Peyer's patch (tissue), 4 donors: ENCODE data around the gene NLRP9. TPM values are rescaled to one million over a fixed set of nuclear protein-coding genes. Genes with fewer than 3 reads are reported as not detected.

Experiments
- DNase-seq, 3 donors: peaks; one replicate each; pipeline ENCODE4 v3.0.0-alpha.2; 2017 to 2019
- H3K27ac ChIP-seq, 4 donors: fragments of 200-600 bp; sonication (generic); one replicate each; pipeline ENCODE4 v1.5.1; 2016 to 2019
- H3K27me3 ChIP-seq, 2 donors: fragments of 200-600 bp; sonication (generic); one replicate each; pipeline ENCODE4 v1.5.1; 2019
- H3K36me3 ChIP-seq, 3 donors: fragments of 200-600 bp; sonication (generic); one replicate each; pipeline ENCODE4 v1.5.1; 2016 to 2019
- H3K4me1 ChIP-seq, 4 donors: fragments of 200-600 bp; sonication (generic); one replicate each; pipeline ENCODE4 v1.5.1; 2016 to 2019
- H3K4me3 ChIP-seq, 4 donors: fragments of 200-600 bp; sonication (generic); 1 replicate in 3 of 4; 2 replicates in 1 of 4; pipeline ENCODE4 v1.5.1; 2016 to 2019; ENCODE audit warnings: mild to moderate bottlenecking in 1 of 4
- H3K9me3 ChIP-seq, 4 donors: fragments of 200-600 bp; sonication (generic); one replicate each; pipeline ENCODE4 v1.5.1; 2016 to 2019; ENCODE audit warnings: mild to moderate bottlenecking in 1 of 4
- POLR2A ChIP-seq, 2 donors: fragments of 450-650 bp; IDR thresholded peaks; one replicate each; pipeline ENCODE4 v1.5.1; 2017; ENCODE audit warnings: antibody characterized with exemption in 2 of 2, mild to moderate bottlenecking in 2 of 2, moderate library complexity in 2 of 2
- small RNA-seq, 2 donors: library from RNA; depleted of rRNA; stranded (forward); fragments of <200 nt; gene quantifications; one replicate each; pipeline ENCODE3, GENCODE V24; 2016
- total RNA-seq, 4 donors: library from RNA; depleted of rRNA; stranded (reverse); fragments of >200 nt; gene quantifications; one replicate each; pipeline ENCODE4 v1.1.0, GENCODE V29; 2016
- TF ChIP-seq, protein P1 (sequence below), 6 experiments: fragments of 450-650 bp in 4 of 6; fragments of 200-600 bp in 2 of 6; sonication (generic) in 1 of 6; IDR thresholded peaks; one replicate each; pipeline ENCODE4 v1.5.1; 2017 to 2019; ENCODE audit warnings: antibody characterized with exemption in 6 of 6, mild to moderate bottlenecking in 3 of 6, moderate library complexity in 1 of 6

The NLRP9 gene
- total RNA-seq, 4 donors from 2014 or later, result not detected

DNA sequence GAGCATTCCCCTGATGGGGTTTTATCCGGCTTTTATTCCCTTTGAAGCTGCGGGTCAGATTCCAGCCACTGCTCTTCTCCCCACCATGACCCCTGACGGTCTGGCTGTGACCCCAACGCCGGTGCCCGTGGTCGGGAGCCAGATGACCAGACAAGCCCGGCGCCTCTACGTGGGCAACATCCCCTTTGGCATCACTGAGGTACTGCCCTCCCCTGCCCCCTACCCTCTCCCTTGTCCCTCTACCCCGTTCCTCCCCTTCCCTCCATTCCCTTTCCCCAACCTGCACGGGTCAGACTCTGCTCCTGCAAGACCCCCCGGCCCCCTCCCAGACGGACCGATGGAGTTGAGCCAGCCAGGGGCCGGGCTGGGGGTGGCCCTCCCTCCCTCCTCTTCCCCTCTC is 77.2 kb downstream of the NLRP9 start:
- Histone ChIP-seq H3K9me3 (no peaks in the 10 kb centered on the region), H3K36me3 (peaks cover 0 to 73% (median 4%) of the 10 kb centered on the region in 3 donors), H3K27ac (no peak overlapping the region), H3K4me3 (no peak overlapping the region), H3K4me1 (peaks cover 8 to 41% (median 31%) of the 10 kb centered on the region in 4 donors), H3K27me3 (no peaks in the 10 kb centered on the region)
- DNase-seq, result no peak
- TF ChIP-seq, protein P1, sequence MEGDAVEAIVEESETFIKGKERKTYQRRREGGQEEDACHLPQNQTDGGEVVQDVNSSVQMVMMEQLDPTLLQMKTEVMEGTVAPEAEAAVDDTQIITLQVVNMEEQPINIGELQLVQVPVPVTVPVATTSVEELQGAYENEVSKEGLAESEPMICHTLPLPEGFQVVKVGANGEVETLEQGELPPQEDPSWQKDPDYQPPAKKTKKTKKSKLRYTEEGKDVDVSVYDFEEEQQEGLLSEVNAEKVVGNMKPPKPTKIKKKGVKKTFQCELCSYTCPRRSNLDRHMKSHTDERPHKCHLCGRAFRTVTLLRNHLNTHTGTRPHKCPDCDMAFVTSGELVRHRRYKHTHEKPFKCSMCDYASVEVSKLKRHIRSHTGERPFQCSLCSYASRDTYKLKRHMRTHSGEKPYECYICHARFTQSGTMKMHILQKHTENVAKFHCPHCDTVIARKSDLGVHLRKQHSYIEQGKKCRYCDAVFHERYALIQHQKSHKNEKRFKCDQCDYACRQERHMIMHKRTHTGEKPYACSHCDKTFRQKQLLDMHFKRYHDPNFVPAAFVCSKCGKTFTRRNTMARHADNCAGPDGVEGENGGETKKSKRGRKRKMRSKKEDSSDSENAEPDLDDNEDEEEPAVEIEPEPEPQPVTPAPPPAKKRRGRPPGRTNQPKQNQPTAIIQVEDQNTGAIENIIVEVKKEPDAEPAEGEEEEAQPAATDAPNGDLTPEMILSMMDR (IDR thresholded peaks at IDR 0.05), result no peak
- no peak for TF ChIP-seq POLR2A (IDR thresholded peaks at IDR 0.05)

DNA sequence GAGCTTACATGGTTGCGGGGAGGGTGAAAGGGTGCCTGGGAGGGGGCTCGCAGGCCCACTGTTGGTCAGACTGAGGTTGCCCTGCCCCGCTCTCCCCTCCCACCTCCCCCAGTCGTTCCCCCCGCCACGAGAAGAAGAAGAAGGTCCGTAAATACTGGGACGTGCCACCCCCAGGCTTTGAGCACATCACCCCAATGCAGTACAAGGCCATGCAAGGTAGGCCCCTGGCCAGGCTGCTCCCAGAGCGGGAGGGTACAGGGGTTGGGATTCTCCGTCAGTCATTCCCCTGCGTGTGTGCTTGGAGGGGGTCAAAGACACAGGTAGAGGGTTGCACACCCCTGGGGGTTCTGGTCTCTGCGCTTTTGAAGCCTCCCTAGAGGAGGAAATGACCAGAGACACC is 77.8 kb downstream of the NLRP9 start:
- no peak for DNase-seq
- H3K9me3 ChIP-seq, result no peaks in the 10 kb centered on the region
- no peak overlapping the region for H3K27ac ChIP-seq
- H3K36me3 ChIP-seq, result peaks cover 0 to 67% (median 4%) of the 10 kb centered on the region in 3 donors
- TF ChIP-seq, protein P1 (IDR thresholded peaks at IDR 0.05), result no peak
- TF ChIP-seq POLR2A (IDR thresholded peaks at IDR 0.05), result no peak
- peaks cover 8 to 43% (median 34%) of the 10 kb centered on the region in 4 donors for H3K4me1 ChIP-seq
- H3K27me3 ChIP-seq, result no peaks in the 10 kb centered on the region
- no peak overlapping the region for H3K4me3 ChIP-seq

- no peak for DNase-seq
- Histone ChIP-seq H3K27ac (no peak overlapping the region), H3K9me3 (no peaks in the 10 kb centered on the region), H3K4me1 (peaks cover 8 to 43% (median 34%) of the 10 kb centered on the region in 4 donors), H3K36me3 (peaks cover 0 to 63% (median 4%) of the 10 kb centered on the region in 3 donors), H3K4me3 (no peak overlapping the region), H3K27me3 (no peaks in the 10 kb centered on the region)
- TF ChIP-seq, protein P1 (IDR thresholded peaks at IDR 0.05), result no peak
- no peak for TF ChIP-seq POLR2A (IDR thresholded peaks at IDR 0.05)
Measured at GRCh38 chr19:55659822-55660221, 78.4 kb downstream of the NLRP9 start.

DNA sequence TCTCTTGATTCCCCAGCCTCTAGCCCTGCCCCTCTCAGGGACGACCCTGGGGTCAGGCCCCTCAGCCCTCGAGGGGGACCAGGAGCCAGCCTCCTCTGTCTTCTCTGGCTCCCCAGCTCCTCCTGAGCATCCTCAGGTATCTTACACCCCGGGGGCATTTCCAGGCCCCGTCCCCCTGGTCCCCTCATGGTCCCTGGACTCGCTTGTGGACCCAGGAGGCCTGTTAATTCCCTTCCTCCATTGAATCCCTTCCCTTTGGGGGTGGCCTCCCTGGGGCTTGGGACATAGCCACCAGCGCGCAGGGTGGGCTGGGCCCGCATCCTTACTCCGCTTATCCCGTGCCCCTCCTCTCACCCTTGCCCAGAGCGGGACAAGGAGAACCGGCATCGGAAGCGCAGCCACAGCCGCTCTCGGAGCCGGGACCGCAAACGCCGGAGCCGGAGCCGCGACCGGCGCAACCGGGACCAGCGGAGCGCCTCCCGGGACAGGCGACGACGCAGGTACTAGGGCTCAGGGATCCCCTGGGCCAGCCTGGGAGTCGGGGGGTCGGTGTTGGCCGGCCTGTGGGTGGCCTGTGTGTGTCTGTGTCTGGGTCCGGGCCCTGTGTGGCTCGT is 79.2 kb downstream of the NLRP9 start:
- Histone ChIP-seq H3K9me3 (no peaks in the 10 kb centered on the region), H3K27me3 (no peaks in the 10 kb centered on the region), H3K27ac (no peak overlapping the region), H3K4me1 (peaks cover 8 to 43% (median 34%) of the 10 kb centered on the region in 4 donors), H3K36me3 (peaks cover 0 to 54% (median 4%) of the 10 kb centered on the region in 3 donors), H3K4me3 (no peak overlapping the region)
- DNase-seq, result no peak
- TF ChIP-seq, protein P1 (IDR thresholded peaks at IDR 0.05), result no peak
- no peak for TF ChIP-seq POLR2A (IDR thresholded peaks at IDR 0.05)

Small RNA genes lying within 50 kb of the gene (small RNA-seq; reads per million reads assigned to genes)
- 0 reads per million in 2 donors for gene AC010525.2

Other genes starting within 250 kb of the NLRP9 start
- 10 to 100 TPM in 1 of 4 donors, 1 to 10 TPM in 3; 2.8 to 10.3 (median 5.0) TPM for gene SSC5D, start 250.0 kb downstream of the NLRP9 start, total RNA-seq
- not detected for gene SBK2, start 201.3 kb downstream of the NLRP9 start, total RNA-seq
- gene SBK3, start 192.9 kb downstream of the NLRP9 start, total RNA-seq, result 1 to 10 TPM in 1 of 4 donors, not detected in 3; 1.0 TPM
- gene ZNF579, start 157.6 kb downstream of the NLRP9 start, total RNA-seq, result 1 to 10 TPM in 3 of 4 donors, not detected in 1; 1.7 to 6.1 (median 3.1) TPM
- 10 to 100 TPM in 3 of 4 donors, 1 to 10 TPM in 1; 6.0 to 14.9 (median 12.0) TPM for gene FIZ1, start 138.9 kb downstream of the NLRP9 start, total RNA-seq
- gene ZNF524, start 138.1 kb downstream of the NLRP9 start, total RNA-seq, result 10 to 100 TPM; 30.3 to 45.2 (median 44.4) TPM
- gene ZNF865, start 132.8 kb downstream of the NLRP9 start, total RNA-seq, result 10 to 100 TPM in 3 of 4 donors, 1 to 10 TPM in 1; 8.6 to 18.9 (median 14.3) TPM
- gene ZNF784, start 113.8 kb downstream of the NLRP9 start, total RNA-seq, result 10 to 100 TPM in 3 of 4 donors, 1 to 10 TPM in 1; 6.0 to 18.3 (median 12.3) TPM
- gene ZNF580, start 97.4 kb downstream of the NLRP9 start, total RNA-seq, result 10 to 100 TPM; 12.3 to 38.4 (median 25.2) TPM
- gene ZNF581, start 94.8 kb downstream of the NLRP9 start, total RNA-seq, result 10 to 100 TPM in 3 of 4 donors, 1 to 10 TPM in 1; 7.7 to 28.9 (median 14.1) TPM
- gene CCDC106, start 90.2 kb downstream of the NLRP9 start, total RNA-seq, result 10 to 100 TPM in 3 of 4 donors, 1 to 10 TPM in 1; 8.1 to 17.4 (median 14.0) TPM
- 100 to 1,000 TPM; 132 to 292 (median 159) TPM for gene U2AF2, start 83.4 kb downstream of the NLRP9 start, total RNA-seq
- 100 to 1,000 TPM; 120 to 241 (median 163) TPM for gene EPN1, start 63.2 kb downstream of the NLRP9 start, total RNA-seq
- under 1 TPM in 1 of 4 donors, not detected in 3; 0.94 TPM for gene RFPL4A, start 20.7 kb upstream of the NLRP9 start, total RNA-seq
- gene RFPL4AL1, start 30.7 kb upstream of the NLRP9 start, total RNA-seq, result not detected
- not detected for gene NLRP11, start 93.6 kb upstream of the NLRP9 start, total RNA-seq
- gene NLRP4, start 98.1 kb upstream of the NLRP9 start, total RNA-seq, result not detected
- gene NLRP13, start 193.9 kb upstream of the NLRP9 start, total RNA-seq, result not detected
- not detected for gene NLRP8, start 209.4 kb upstream of the NLRP9 start, total RNA-seq
- gene NLRP5, start 248.4 kb upstream of the NLRP9 start, total RNA-seq, result not detected